ENCODE results near the gene DYNAP. TPM values are rescaled to one million over a fixed set of nuclear protein-coding genes. Genes with fewer than 3 reads are reported as not detected.

Gene DYNAP
- total and polyA plus RNA-seq, 2 experiments from 2014 or later, result 0.13 to 0.28 TPM

- H3K4me3 ChIP-seq, result no peak overlapping the region
- Mint-ChIP-seq H3K4me3 (no peak overlapping the region), H3K27ac (no peak overlapping the region), H3K9me3 (peaks cover 30% of the 10 kb centered on the region), H3K27me3 (ENCODE audit: insufficient read depth, low read depth, poor library complexity) (no peaks in the 10 kb centered on the region), H3K36me3 (ENCODE audit: low read depth) (peaks cover 31% of the 10 kb centered on the region; the same call in 2 of the 3 replicates), H3K4me1 (peaks cover 11% of the 10 kb centered on the region)
- H3K9me2 ChIP-seq (ENCODE audit: insufficient read depth), result no peaks in the 10 kb centered on the region
- H3K4me2 ChIP-seq, result no peak overlapping the region
- no peaks in the 10 kb centered on the region for H3K79me2 ChIP-seq (replicated peaks; ENCODE audit: insufficient read depth)
- peaks cover 5% of the 10 kb centered on the region for H3K4me1 ChIP-seq (ENCODE audit: insufficient read depth)
- no peaks in the 10 kb centered on the region for H3K27me3 ChIP-seq (ENCODE audit: insufficient read depth)
- H4K20me1 ChIP-seq (replicated peaks; ENCODE audit: insufficient read depth), result no peaks in the 10 kb centered on the region
- H3K27ac ChIP-seq (ENCODE audit: low read depth), result no peak overlapping the region
- H3K36me3 ChIP-seq (ENCODE audit: insufficient read depth), result 0 out of 2 replicates have a peak, but pooled peaks cover 2% of the 10 kb centered on the region
- ATAC-seq (peak; percentile 56), DNase-seq (ENCODE audit: low spot score) (no peak)
- no peaks in the 10 kb centered on the region for H3F3A ChIP-seq (replicated peaks; ENCODE audit: low read depth)
- peak overlapping the region; percentile 11; the same call in 1 of the 2 replicates for H2AFZ ChIP-seq
- TF ChIP-seq CREB1 (CRISPR knock-in tag; IDR thresholded peaks at IDR 0.05; ENCODE audit: low read depth), result no peak
- TF ChIP-seq EZH2phosphoT487 (IDR thresholded peaks at IDR 0.05; ENCODE audit: unreplicated experiment), result no peak
- no peak for TF ChIP-seq EZH2 (IDR thresholded peaks at IDR 0.05; ENCODE audit: low read depth, unreplicated experiment)
- TF ChIP-seq, protein P1, sequence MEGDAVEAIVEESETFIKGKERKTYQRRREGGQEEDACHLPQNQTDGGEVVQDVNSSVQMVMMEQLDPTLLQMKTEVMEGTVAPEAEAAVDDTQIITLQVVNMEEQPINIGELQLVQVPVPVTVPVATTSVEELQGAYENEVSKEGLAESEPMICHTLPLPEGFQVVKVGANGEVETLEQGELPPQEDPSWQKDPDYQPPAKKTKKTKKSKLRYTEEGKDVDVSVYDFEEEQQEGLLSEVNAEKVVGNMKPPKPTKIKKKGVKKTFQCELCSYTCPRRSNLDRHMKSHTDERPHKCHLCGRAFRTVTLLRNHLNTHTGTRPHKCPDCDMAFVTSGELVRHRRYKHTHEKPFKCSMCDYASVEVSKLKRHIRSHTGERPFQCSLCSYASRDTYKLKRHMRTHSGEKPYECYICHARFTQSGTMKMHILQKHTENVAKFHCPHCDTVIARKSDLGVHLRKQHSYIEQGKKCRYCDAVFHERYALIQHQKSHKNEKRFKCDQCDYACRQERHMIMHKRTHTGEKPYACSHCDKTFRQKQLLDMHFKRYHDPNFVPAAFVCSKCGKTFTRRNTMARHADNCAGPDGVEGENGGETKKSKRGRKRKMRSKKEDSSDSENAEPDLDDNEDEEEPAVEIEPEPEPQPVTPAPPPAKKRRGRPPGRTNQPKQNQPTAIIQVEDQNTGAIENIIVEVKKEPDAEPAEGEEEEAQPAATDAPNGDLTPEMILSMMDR (conservative IDR thresholded peaks at IDR 0.05; ENCODE audit: low read depth in 2 of 2), result peak in 1 of 2 experiments; percentile 44; a peak in 2 of 4 replicates
- TF ChIP-seq, protein P2, sequence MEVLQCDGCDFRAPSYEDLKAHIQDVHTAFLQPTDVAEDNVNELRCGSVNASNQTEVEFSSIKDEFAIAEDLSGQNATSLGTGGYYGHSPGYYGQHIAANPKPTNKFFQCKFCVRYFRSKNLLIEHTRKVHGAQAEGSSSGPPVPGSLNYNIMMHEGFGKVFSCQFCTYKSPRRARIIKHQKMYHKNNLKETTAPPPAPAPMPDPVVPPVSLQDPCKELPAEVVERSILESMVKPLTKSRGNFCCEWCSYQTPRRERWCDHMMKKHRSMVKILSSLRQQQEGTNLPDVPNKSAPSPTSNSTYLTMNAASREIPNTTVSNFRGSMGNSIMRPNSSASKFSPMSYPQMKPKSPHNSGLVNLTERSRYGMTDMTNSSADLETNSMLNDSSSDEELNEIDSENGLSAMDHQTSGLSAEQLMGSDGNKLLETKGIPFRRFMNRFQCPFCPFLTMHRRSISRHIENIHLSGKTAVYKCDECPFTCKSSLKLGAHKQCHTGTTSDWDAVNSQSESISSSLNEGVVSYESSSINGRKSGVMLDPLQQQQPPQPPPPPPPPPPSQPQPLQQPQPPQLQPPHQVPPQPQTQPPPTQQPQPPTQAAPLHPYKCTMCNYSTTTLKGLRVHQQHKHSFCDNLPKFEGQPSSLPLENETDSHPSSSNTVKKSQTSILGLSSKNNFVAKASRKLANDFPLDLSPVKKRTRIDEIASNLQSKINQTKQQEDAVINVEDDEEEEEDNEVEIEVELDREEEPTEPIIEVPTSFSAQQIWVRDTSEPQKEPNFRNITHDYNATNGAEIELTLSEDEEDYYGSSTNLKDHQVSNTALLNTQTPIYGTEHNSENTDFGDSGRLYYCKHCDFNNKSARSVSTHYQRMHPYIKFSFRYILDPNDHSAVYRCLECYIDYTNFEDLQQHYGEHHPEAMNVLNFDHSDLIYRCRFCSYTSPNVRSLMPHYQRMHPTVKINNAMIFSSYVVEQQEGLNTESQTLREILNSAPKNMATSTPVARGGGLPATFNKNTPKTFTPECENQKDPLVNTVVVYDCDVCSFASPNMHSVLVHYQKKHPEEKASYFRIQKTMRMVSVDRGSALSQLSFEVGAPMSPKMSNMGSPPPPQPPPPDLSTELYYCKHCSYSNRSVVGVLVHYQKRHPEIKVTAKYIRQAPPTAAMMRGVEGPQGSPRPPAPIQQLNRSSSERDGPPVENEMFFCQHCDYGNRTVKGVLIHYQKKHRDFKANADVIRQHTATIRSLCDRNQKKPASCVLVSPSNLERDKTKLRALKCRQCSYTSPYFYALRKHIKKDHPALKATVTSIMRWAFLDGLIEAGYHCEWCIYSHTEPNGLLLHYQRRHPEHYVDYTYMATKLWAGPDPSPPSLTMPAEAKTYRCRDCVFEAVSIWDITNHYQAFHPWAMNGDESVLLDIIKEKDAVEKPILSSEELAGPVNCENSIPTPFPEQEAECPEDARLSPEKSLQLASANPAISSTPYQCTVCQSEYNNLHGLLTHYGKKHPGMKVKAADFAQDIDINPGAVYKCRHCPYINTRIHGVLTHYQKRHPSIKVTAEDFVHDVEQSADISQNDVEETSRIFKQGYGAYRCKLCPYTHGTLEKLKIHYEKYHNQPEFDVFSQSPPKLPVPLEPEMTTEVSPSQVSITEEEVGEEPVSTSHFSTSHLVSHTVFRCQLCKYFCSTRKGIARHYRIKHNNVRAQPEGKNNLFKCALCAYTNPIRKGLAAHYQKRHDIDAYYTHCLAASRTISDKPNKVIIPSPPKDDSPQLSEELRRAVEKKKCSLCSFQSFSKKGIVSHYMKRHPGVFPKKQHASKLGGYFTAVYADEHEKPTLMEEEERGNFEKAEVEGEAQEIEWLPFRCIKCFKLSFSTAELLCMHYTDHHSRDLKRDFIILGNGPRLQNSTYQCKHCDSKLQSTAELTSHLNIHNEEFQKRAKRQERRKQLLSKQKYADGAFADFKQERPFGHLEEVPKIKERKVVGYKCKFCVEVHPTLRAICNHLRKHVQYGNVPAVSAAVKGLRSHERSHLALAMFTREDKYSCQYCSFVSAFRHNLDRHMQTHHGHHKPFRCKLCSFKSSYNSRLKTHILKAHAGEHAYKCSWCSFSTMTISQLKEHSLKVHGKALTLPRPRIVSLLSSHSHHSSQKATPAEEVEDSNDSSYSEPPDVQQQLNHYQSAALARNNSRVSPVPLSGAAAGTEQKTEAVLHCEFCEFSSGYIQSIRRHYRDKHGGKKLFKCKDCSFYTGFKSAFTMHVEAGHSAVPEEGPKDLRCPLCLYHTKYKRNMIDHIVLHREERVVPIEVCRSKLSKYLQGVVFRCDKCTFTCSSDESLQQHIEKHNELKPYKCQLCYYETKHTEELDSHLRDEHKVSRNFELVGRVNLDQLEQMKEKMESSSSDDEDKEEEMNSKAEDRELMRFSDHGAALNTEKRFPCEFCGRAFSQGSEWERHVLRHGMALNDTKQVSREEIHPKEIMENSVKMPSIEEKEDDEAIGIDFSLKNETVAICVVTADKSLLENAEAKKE (CRISPR knock-in tag; IDR thresholded peaks at IDR 0.05), result no peak
- TF ChIP-seq NANOG (IDR thresholded peaks at IDR 0.05; ENCODE audit: borderline replicate concordance), result no peak
Observed at GRCh38 chr18:54557958-54558357, 33.1 kb upstream of the DYNAP start.

All from GM23338 (cell line).